B cell (primary cell): Measurements from ENCODE around the gene AUNIP. TPM values are rescaled to one million over a fixed set of nuclear protein-coding genes. Genes with fewer than 3 reads are reported as not detected.

ENCODE experiments used
- ATAC-seq: fragments of 200-7000 bp; cut with Tn5 transposase; one replicate; pipeline ENCODE4 v1.10.0; 2021; ENCODE audit warnings: low read depth, mild to moderate bottlenecking, moderate number of reproducible peaks, moderate library complexity
- CTCF ChIA-PET: fragments of 350-600 bp; sonication (Branson Sonifier 250); formaldehyde crosslinking; loops from one replicate; lab custom pipeline; 2021; ENCODE audit warnings: antibody characterized with exemption, inconsistent platforms; lab: Charles Lee
- POLR2A ChIA-PET: fragments of 350-600 bp; sonication (Branson Sonifier 250); formaldehyde crosslinking; loops from one replicate; lab custom pipeline; 2021; ENCODE audit warnings: antibody characterized with exemption; lab: Charles Lee
- DNase-seq: peaks from one replicate; pipeline ENCODE4 v3.0.0; 2013
- H2AFZ ChIP-seq: 2 replicates; pipeline ENCODE4 v1.6.1; 2012; ENCODE audit warnings: mild to moderate bottlenecking, low read depth, low read length; ENCODE audit not compliant: insufficient read depth, poor library complexity, severe bottlenecking
- H3K27ac ChIP-seq, 2 donors: 1 replicate in 1 of 2; 2 replicates in 1 of 2; pipeline ENCODE4 v1.5.1; 2012 to 2013; ENCODE audit warnings: low read length in 2 of 2, mild to moderate bottlenecking in 2 of 2, moderate library complexity in 1 of 2
- H3K27me3 ChIP-seq, 4 experiments: fragments of 200-600 bp in 1 of 4; sonication (generic) in 1 of 4; replicated peaks in 1 of 4; 1 replicate in 2 of 4; 2 replicates in 2 of 4; pipeline versions ENCODE4 v1.6.1 to v1.7.0; 2013 to 2016; ENCODE audit warnings: low read length in 3 of 4, mild to moderate bottlenecking in 2 of 4, mixed read lengths in 1 of 4, moderate library complexity in 1 of 4; ENCODE audit not compliant: insufficient read depth in 4 of 4, control insufficient read depth in 3 of 4; ENCODE audit errors: control extremely low read depth in 1 of 4
- H3K36me3 ChIP-seq, 2 experiments: replicated peaks in 1 of 2; 1 replicate in 1 of 2; 2 replicates in 1 of 2; pipeline versions ENCODE4 v1.6.1 to v1.7.1; 2013; ENCODE audit warnings: low read length in 1 of 2; ENCODE audit not compliant: insufficient read depth in 2 of 2, control insufficient read depth in 1 of 2; ENCODE audit errors: control extremely low read depth in 1 of 2, extremely low read depth in 1 of 2
- H3K4me1 ChIP-seq, 2 donors: fragments of 200-600 bp in 1 of 2; sonication (generic) in 1 of 2; 1 replicate in 1 of 2; 2 replicates in 1 of 2; pipeline versions ENCODE4 v1.5.1 to v1.6.1; 2013 to 2017; ENCODE audit warnings: low read length in 2 of 2; ENCODE audit not compliant: control insufficient read depth in 2 of 2, insufficient read depth in 2 of 2
- H3K4me2 ChIP-seq: replicated peaks from 2 replicates; pipeline ENCODE3; 2012; ENCODE audit warnings: mild to moderate bottlenecking, low read depth, low read length; ENCODE audit not compliant: poor library complexity, severe bottlenecking
- H3K4me3 ChIP-seq, 5 experiments: fragments of 200-600 bp in 1 of 5; sonication (generic) in 1 of 5; 1 replicate in 3 of 5; 2 replicates in 2 of 5; pipeline versions ENCODE4 v1.5.1 to v1.7.0; 2011 to 2016; ENCODE audit warnings: low read length in 4 of 5, mild to moderate bottlenecking in 4 of 5, low read depth in 2 of 5, control low read depth in 1 of 5, moderate library complexity in 1 of 5; ENCODE audit not compliant: insufficient read depth in 1 of 5; ENCODE audit errors: control extremely low read depth in 1 of 5, extremely low read depth in 1 of 5
- H3K79me2 ChIP-seq: fragments of 200-600 bp; sonication (generic); one replicate; pipeline ENCODE4 v1.6.0; 2016; ENCODE audit warnings: low read length; ENCODE audit not compliant: control insufficient read depth, insufficient read depth
- H3K9ac ChIP-seq: fragments of 200-600 bp; sonication (generic); 2 replicates; pipeline ENCODE4 v1.6.1; 2017; ENCODE audit warnings: mild to moderate bottlenecking, low read length, moderate library complexity
- H3K9me3 ChIP-seq, 3 donors: one replicate each; pipeline versions ENCODE4 v1.6.1 to v1.7.1; 2013; ENCODE audit warnings: low read length in 2 of 3; ENCODE audit not compliant: control insufficient read depth in 2 of 3, insufficient read depth in 1 of 3; ENCODE audit errors: control extremely low read depth in 1 of 3
- H4K20me1 ChIP-seq: 2 replicates; pipeline ENCODE4 v1.6.0; 2012; ENCODE audit warnings: mild to moderate bottlenecking, low read length; ENCODE audit not compliant: insufficient read depth, control insufficient read depth, poor library complexity, severe bottlenecking
- H3K27ac Mint-ChIP-seq: one replicate; pipeline ENCODE4 v1.8.0; 2021; ENCODE audit warnings: mixed read lengths
- H3K27me3 Mint-ChIP-seq: one replicate; pipeline ENCODE4 v1.8.0; 2021; ENCODE audit warnings: mixed read lengths
- H3K4me1 Mint-ChIP-seq: one replicate; pipeline ENCODE4 v1.8.0; 2021; ENCODE audit warnings: mixed read lengths
- H3K4me3 Mint-ChIP-seq: one replicate; pipeline ENCODE4 v1.8.0; 2021; ENCODE audit warnings: mixed read lengths
- H3K9me3 Mint-ChIP-seq: one replicate; pipeline ENCODE4 v1.8.0; 2022; ENCODE audit warnings: mixed read lengths; ENCODE audit not compliant: insufficient read depth
- CTCF ChIP-seq: fragments of 200-600 bp; IDR thresholded peaks from one replicate; pipeline ENCODE4 v1.8.0; 2022; ENCODE audit warnings: antibody characterized with exemption, mild to moderate bottlenecking
- EZH2 ChIP-seq: IDR thresholded peaks from 2 replicates; pipeline ENCODE4 v1.6.1; 2012; ENCODE audit warnings: borderline replicate concordance, low read depth, mild to moderate bottlenecking, moderate library complexity, low read length; ENCODE audit not compliant: insufficient read depth, poor library complexity, severe bottlenecking
- WGBS: methylation state at CpG from one replicate; pipeline ENCODE4 v1.1.5; 2013; ENCODE audit warnings: missing lambda C conversion rate; ENCODE audit not compliant: insufficient coverage; 5-methylcytosine and 5-hydroxymethylcytosine counted together
- intact Hi-C: fragments of 100-400 bp; cut with micrococcal nuclease; formaldehyde crosslinking; loops from one replicate; pipeline ENCODE4 v1.10.0; 2022
- polyA plus RNA-seq: library from polyadenylated mRNA; depleted of rRNA; stranded (reverse); fragments of >200 nt; gene quantifications from 2 replicates; pipeline ENCODE4 v1.2.3, GENCODE V29; 2012
- total RNA-seq, 2 donors: library from RNA; stranded (reverse); fragments of 120-200 nt in 1 of 2; gene quantifications; 1 replicate in 1 of 2; 2 replicates in 1 of 2; pipeline versions ENCODE4 v1.2.3 to v1.2.4, GENCODE V29; 2013 to 2022

The AUNIP gene
- total and polyA plus RNA-seq, 2 donors (not counting 1 experiment from before 2014, with no cell fraction given), result 0.27 TPM; not detected in 1

GRCh38 chr1:25828491-25828890 lies 30.8 kb downstream of the AUNIP start:
- Histone ChIP-seq H3K79me2 (peaks cover 12% of the 10 kb centered on the region), H3K4me2 (no peak overlapping the region), H3K9ac (no peak overlapping the region), H3K9me3 (no peaks in the 10 kb centered on the region), H3K36me3 (peaks cover 13 to 70% of the 10 kb centered on the region in 2 experiments), H3K27me3 (no peaks in the 10 kb centered on the region), H3K4me3 (no peak overlapping the region), H4K20me1 (peaks cover 2% of the 10 kb centered on the region), H3K27ac (no peak overlapping the region), H3K4me1 (no peaks in the 10 kb centered on the region), H2AFZ (no peak overlapping the region)
- Mint-ChIP-seq H3K27ac (no peak overlapping the region), H3K27me3 (no peaks in the 10 kb centered on the region), H3K4me1 (no peaks in the 10 kb centered on the region), H3K4me3 (no peak overlapping the region), H3K9me3 (no peaks in the 10 kb centered on the region)
- intact Hi-C loops, result no loop called here
- POLR2A ChIA-PET, result no interaction called here
- CTCF ChIA-PET, result no interaction called here
- ATAC-seq (no peak), DNase-seq (no peak)
- WGBS, result no CpG with 5 or more reads among the region's 3 CpGs
- TF ChIP-seq EZH2 (no peak), CTCF (no peak)

- Histone ChIP-seq H3K27ac (no peak overlapping the region), H3K4me3 (no peak overlapping the region), H2AFZ (no peak overlapping the region), H3K4me1 (peaks cover 3 to 4% of the 10 kb centered on the region in 2 donors), H3K9ac (no peak overlapping the region), H4K20me1 (peaks cover 16% of the 10 kb centered on the region), H3K79me2 (peaks cover 31% of the 10 kb centered on the region), H3K36me3 (peaks cover 4 to 53% of the 10 kb centered on the region in 2 experiments), H3K4me2 (no peak overlapping the region), H3K9me3 (no peaks in the 10 kb centered on the region), H3K27me3 (no peaks in the 10 kb centered on the region)
- no peak for ATAC-seq
- no peaks in the 10 kb centered on the region for H3K27me3 Mint-ChIP-seq
- CTCF ChIA-PET, result interaction anchor here (0.9 kb wide), 1 partner anchor 16 kb away, joined by 3 read pairs; no protein-coding TSS in a partner anchor
- peaks cover 6% of the 10 kb centered on the region for H3K4me1 Mint-ChIP-seq
- no peak overlapping the region for H3K4me3 Mint-ChIP-seq
- H3K9me3 Mint-ChIP-seq, result no peaks in the 10 kb centered on the region
- H3K27ac Mint-ChIP-seq, result no peak overlapping the region
- WGBS, result over 99% methylated on average over 10 of the region's 10 CpGs
- intact Hi-C loops, result no loop called here
- TF ChIP-seq EZH2 (no peak), CTCF (no peak)
- DNase-seq, result no peak
- POLR2A ChIA-PET, result no interaction called here
Measured at GRCh38 chr1:25826571-25826970, 32.7 kb downstream of the AUNIP start.
